Parathyroid adenoma (tissue), 2 donors: ENCODE results near the gene GREB1L.

Source experiments
- H2AFZ ChIP-seq: fragments of 300-600 bp; sonication (generic); one replicate; pipeline ENCODE4 v1.7.0; 2017; ENCODE audit warnings: antibody characterized with exemption, mild to moderate bottlenecking
- H3K27ac ChIP-seq: fragments of 300-600 bp; sonication (generic); one replicate; pipeline ENCODE4 v1.7.0; 2017
- H3K27me3 ChIP-seq: fragments of 300-600 bp; sonication (generic); one replicate; pipeline ENCODE4 v1.7.0; 2017; ENCODE audit warnings: low read length; ENCODE audit not compliant: control insufficient read depth, insufficient read depth
- H3K36me3 ChIP-seq: fragments of 300-600 bp; sonication (generic); one replicate; pipeline ENCODE4 v1.7.0; 2017; ENCODE audit warnings: low read length; ENCODE audit not compliant: control insufficient read depth, insufficient read depth
- H3K4me1 ChIP-seq: fragments of 300-600 bp; sonication (generic); one replicate; pipeline ENCODE4 v1.7.0; 2017; ENCODE audit warnings: control low read depth
- H3K4me2 ChIP-seq: fragments of 300-600 bp; sonication (generic); one replicate; pipeline ENCODE4 v1.7.0; 2017; ENCODE audit warnings: low read length
- H3K4me3 ChIP-seq: fragments of 300-600 bp; sonication (generic); one replicate; pipeline ENCODE4 v1.7.0; 2017; ENCODE audit warnings: low read depth, low read length
- H3K79me2 ChIP-seq: fragments of 300-600 bp; sonication (generic); one replicate; pipeline ENCODE4 v1.7.0; 2017; ENCODE audit warnings: control low read depth
- H3K9ac ChIP-seq: fragments of 300-600 bp; sonication (generic); one replicate; pipeline ENCODE4 v1.7.0; 2017; ENCODE audit warnings: mild to moderate bottlenecking
- H3K9me3 ChIP-seq: fragments of 300-600 bp; sonication (generic); one replicate; pipeline ENCODE4 v1.7.0; 2017; ENCODE audit warnings: low read length; ENCODE audit not compliant: control insufficient read depth
- CTCF ChIP-seq: fragments of 300-600 bp; sonication (generic); IDR thresholded peaks from one replicate; pipeline ENCODE4 v1.7.0; 2017; ENCODE audit warnings: antibody characterized with exemption, mild to moderate bottlenecking
- donor health status: primary hyperparathyroidism.

GREB1L gene

GRCh38 chr18:21486905-21487437 is 244.9 kb downstream of the GREB1L start:
- no peak for TF ChIP-seq CTCF

GRCh38 chr18:21489119-21489750 is 247.2 kb downstream of the GREB1L start:
- H3K9ac ChIP-seq = no peak overlapping the region
- peaks cover 3% of the 10 kb centered on the region for H3K4me1 ChIP-seq
- peak; percentile 40 for TF ChIP-seq CTCF
- no peak overlapping the region for H2AFZ ChIP-seq
- no peaks in the 10 kb centered on the region for H3K9me3 ChIP-seq
- H3K36me3 ChIP-seq = no peaks in the 10 kb centered on the region
- no peak overlapping the region for H3K4me3 ChIP-seq
- no peaks in the 10 kb centered on the region for H3K79me2 ChIP-seq
- no peaks in the 10 kb centered on the region for H3K27me3 ChIP-seq
- H3K27ac ChIP-seq = no peak overlapping the region
- no peak overlapping the region for H3K4me2 ChIP-seq

More at GRCh38 chr18:21486905-21487437, 244.9 kb downstream of the GREB1L start:
- Histone ChIP-seq H3K9ac (no peak overlapping the region), H3K36me3 (no peaks in the 10 kb centered on the region), H3K4me3 (no peak overlapping the region), H3K27ac (no peak overlapping the region), H3K4me1 (peaks cover 3% of the 10 kb centered on the region), H3K27me3 (no peaks in the 10 kb centered on the region), H3K9me3 (no peaks in the 10 kb centered on the region), H3K79me2 (no peaks in the 10 kb centered on the region), H3K4me2 (no peak overlapping the region), H2AFZ (no peak overlapping the region)

GRCh38 chr18:21489919-21490495 is 248.0 kb downstream of the GREB1L start:
- H3K4me2 ChIP-seq = no peak overlapping the region
- H3K9me3 ChIP-seq = no peaks in the 10 kb centered on the region
- no peak overlapping the region for H3K27ac ChIP-seq
- peaks cover 3% of the 10 kb centered on the region for H3K4me1 ChIP-seq
- no peak overlapping the region for H3K9ac ChIP-seq
- H2AFZ ChIP-seq = no peak overlapping the region
- no peaks in the 10 kb centered on the region for H3K36me3 ChIP-seq
- H3K79me2 ChIP-seq = no peaks in the 10 kb centered on the region
- TF ChIP-seq CTCF = no peak
- H3K4me3 ChIP-seq = no peak overlapping the region
- H3K27me3 ChIP-seq = no peaks in the 10 kb centered on the region

GRCh38 chr18:21490748-21491147 is 248.7 kb downstream of the GREB1L start:
- no peak overlapping the region for H2AFZ ChIP-seq
- no peaks in the 10 kb centered on the region for H3K27me3 ChIP-seq
- H3K27ac ChIP-seq = no peak overlapping the region
- TF ChIP-seq CTCF = no peak
- H3K4me1 ChIP-seq = no peaks in the 10 kb centered on the region
- H3K79me2 ChIP-seq = no peaks in the 10 kb centered on the region
- H3K4me2 ChIP-seq = no peak overlapping the region
- H3K9me3 ChIP-seq = no peaks in the 10 kb centered on the region
- H3K9ac ChIP-seq = no peak overlapping the region
- no peaks in the 10 kb centered on the region for H3K36me3 ChIP-seq
- H3K4me3 ChIP-seq = no peak overlapping the region
